ENCODE measurements around the gene PTK6.
"Not testable (repeated sequence)": the region's sequence is repeated elsewhere in the genome, so short reads cannot be mapped to it uniquely, and the experiment has no call there.

The PTK6 gene

DNA sequence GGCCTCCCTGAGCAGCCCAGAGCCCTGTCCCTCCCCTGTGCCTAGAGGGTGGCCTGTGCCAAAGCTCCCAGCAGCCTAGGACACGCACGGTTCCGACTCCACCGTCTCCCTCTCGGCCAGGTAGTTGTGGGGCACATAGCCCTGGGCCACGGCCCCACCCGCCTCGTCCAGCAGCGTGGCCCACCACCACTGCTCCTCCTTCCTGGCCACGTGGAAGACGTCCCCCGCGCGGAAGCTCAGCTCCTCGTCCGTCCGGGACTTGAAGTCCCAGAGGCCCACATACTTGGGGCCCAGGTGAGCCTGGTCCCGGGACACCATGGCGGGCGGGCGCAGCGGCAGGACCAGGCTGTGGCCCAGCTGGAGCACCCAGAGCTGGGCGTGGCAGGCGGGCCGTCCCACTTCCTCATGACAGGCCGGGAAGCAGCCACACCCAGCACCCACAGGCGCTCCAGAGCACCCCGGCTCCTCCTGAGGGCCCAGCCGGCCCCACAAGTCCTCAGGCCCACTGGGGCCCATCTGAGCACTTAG lies at the start of gene PTK6:
Gene PTK6 (minus strand): TSS at position 380 of the 528 bp plus-strand sequence. CDS start 62 bp downstream, at position 318.
- no peak for DNase-seq

DNA sequence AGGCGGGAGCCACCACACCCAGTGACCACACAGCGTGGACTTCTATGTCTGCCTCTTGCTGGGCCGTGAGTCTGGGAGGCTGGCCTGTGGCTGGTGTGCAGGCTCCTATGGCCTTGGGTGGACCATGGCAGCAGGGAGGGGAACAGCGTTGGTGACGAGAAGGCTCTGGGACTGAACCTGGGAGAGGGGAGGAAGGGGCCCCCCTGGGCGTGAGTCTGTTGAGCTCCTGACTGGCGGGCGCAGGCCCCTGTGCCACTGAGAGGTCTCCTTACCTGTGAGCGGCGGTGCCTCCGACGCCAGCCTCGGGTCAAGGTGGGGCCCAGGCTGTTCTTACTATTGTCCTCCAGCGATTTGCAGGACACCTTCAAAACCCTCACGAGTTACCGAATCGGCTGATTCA lies 49.6 kb upstream of the PTK6 start:
- no peak for DNase-seq

DNA sequence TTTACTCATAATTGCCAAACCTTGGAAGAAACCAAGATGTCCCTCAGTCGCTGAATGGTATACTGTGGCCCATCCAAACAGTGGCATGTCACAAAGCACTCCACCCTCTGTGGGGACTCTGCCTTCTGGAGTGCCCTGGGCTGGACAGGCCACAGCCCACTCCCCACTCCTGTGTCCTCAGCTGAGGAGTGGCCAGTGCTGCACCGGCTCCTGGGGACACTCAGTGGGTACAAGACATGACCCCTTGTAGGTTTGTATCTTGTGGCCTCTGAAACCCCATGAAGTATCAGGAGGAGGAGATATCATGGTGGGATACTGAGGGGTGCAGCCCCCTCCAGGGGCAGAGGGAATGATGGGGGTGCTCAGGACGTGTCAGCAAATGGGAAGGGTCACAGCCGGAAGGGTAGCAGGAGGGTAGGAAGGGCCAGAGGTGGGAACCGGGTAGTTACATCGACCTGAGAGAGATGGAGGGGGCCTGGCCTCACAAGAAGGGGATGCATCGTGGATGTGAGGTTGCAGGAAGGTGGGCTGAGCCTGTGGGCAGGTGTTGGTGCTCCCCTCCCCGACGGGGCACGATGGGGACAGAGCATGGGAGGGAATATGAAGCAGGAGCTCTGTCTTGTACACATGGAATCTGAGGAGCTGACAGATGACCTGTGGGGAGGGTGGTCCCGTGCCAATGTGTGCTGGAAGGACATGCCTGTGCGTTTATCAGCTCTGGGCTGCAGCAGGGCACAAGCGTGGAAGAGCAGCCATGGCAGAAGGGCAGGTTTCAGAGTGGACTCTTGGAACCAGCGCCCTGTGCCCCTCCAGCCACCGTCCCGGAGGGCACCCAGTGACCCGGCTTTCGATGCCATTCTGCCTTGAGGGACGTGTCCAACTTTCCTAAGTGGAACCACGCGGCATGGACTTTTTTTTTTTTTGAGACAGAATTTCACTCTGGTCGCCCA lies 48.7 kb upstream of the PTK6 start:
- DNase-seq = no peak

DNA sequence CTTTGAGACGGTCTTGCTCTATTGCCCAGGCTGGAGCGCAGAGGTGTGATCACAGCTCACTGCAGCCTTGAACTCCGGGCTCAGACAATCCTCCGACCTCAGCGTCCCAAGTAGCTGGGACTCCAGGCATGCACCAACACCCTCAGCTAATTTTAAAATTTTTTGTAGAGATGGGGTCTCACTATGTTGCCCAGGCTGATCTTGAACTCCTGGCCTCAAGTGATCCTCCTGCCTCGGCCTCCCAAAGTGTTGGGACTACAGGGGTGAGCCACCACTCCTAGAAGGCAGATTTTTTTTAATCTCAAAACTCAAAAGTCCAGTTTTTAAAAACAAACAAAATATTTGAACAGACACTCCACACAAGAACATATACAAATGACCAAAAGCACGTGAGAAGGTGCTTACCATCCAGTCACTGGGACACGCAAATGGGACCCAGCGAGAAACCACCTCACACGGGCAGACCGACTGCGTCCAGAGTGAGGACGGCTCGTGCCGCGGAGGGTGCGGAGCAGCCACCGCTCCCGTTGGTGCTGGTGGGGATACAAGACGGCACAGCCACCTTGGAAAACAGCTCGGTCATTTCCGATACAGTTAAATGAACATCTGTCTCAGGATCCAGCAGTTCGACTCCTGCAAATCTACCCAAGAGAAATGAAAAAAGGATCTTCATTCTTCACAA lies 45.3 kb upstream of the PTK6 start:
- no peak for DNase-seq

DNA sequence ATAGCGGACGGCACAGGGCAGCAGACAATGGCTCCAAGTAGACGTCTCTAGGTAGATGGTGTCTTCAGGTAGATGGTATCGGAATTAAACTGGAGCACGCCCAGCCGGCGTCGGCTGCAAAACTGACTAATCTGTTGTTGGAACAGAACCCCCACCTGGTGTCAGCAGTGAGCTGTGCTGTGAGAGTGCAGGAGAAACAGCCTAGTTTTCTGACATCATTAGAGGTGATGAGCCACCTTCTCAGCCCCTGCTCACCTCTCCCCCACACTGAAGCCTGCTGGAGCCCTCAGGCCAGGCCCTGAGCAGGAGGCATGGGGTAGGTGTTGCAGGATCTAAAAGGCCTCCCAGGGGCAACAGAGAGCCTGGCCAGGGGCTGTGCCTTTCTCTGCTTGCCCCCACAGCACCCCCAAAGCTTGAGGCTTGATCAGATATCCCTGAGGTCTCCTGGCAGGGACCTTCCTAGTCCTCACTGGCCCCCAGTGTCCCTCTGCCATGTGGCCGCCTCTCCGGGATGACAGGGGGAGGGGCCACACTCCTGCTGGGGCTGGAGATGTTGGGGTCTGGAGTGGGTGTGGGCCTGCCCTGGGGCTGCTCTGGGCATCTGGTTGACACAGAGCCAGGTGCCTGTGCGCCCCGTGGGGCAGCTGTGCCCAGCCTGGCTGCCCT lies 43.8 kb upstream of the PTK6 start:
- peak in 1 of 2 donors; percentile 13 for DNase-seq

DNA sequence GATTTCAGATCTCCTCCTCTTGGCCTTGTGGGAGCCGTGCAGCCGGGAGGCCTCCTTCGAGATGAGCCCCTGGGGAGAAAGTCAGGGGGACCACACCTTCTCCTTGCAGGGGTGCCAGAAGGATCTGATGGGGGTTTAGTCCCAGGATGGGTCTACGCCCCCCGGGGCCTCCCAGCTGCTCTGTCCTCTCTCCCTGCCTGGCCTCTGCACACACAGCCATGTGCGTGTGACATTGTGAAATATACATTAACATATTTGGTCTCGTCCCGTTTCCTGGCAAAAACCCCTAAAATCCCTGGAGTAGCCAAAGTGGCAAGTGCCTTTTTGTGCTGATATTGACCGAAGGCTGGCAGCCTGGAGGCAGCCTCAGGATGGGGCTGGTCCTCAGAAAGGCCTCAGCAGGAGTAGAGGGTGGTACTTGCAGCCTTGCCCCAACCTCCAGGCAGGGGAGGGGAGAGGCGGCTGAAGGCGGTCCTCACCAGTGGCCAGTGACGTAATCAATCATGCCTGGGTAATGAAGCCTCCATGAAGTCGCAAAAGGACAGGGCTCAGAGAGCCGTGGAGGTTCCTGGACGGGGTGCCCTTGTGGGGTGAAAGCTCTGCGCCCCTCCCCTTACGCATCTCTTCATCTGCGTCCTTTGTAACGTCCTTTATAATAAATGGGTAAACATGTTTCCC lies 42.0 kb upstream of the PTK6 start:
- no peak for DNase-seq

DNA sequence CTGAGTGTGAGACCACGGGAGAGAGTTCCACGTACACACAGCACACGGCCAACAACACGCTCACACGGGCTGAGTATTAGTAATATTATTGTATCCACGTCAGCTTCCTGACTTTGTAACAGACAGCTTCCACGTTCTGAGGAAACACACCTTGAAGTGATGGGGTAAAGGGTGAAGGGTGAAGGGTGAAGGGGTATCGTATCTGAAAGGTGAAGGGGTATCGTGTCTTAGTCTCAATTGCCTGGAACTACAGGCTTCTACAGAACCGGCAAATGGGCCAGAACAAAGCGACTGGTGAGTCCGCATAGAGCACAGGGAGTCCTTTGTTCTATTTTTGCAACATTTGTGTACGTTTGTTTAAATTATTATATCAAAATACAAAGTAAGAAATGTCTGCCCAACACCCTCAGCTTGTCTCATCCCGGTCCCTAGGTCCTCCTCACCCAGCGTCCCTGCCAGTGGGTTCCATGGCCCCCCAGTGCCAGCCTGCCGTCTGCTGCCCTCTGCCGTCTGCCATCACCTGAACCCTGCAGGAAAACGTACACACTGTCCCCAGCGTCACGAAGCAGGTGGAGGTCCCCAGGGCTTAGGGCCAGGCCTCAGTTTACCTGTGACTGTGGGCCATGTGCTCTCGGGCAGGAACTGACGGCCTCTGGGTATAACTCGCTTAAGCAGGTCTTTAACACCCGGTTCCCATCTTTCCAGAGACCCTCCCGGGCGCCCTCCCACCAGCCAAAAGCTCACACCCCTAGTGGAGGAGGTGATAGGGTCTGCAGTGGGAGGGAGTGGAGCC lies 41.2 kb upstream of the PTK6 start:
- DNase-seq = no peak

DNA sequence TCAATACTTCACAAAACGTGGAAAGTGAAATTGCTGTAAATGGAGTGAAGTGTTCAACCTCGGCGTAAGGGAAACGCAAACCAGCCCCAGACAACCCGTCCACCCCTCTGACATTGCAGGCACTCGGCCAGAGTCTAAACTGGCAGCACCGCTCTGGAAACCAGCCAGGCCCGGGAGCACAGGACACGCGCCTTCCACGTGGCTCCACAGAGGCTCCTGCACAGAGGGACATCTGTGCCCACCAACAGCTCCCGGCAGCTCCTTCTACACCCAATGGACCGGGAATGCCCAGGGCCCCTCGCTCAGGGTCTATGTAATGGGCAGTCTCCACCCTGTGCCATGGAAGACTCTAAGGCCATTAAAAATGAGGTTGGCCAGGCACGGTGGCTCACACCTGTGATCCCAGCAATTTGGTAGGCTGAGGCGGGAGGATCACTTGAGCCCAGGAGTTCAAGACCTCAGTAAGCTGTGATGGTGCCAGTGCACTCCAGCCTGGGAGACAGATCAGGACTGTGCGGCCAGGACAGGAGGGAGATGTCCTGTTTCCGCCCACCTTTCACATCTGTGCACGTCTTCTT lies 40.2 kb upstream of the PTK6 start:
- DNase-seq = peak in 1 of 2 donors; percentile 41

DNA sequence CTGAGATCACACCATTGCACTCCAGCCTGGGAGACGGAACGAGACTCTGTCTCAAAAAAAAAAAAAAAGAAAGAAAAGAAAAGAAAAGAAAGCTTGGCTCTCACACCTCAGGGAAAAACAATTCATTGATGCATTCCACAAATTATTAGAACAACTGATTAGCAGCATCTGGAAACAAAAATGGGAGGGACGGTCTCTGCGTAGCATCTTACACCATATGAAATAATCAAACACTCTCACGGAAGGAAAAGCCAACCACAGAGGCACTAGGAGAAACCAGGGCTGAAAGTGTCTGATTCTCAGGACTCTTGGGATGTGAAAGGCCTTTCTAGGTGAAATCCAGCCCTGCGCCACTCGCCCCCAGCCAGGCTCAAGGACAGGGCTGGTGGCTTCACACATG lies 39.1 kb upstream of the PTK6 start:
- no peak for DNase-seq

DNA sequence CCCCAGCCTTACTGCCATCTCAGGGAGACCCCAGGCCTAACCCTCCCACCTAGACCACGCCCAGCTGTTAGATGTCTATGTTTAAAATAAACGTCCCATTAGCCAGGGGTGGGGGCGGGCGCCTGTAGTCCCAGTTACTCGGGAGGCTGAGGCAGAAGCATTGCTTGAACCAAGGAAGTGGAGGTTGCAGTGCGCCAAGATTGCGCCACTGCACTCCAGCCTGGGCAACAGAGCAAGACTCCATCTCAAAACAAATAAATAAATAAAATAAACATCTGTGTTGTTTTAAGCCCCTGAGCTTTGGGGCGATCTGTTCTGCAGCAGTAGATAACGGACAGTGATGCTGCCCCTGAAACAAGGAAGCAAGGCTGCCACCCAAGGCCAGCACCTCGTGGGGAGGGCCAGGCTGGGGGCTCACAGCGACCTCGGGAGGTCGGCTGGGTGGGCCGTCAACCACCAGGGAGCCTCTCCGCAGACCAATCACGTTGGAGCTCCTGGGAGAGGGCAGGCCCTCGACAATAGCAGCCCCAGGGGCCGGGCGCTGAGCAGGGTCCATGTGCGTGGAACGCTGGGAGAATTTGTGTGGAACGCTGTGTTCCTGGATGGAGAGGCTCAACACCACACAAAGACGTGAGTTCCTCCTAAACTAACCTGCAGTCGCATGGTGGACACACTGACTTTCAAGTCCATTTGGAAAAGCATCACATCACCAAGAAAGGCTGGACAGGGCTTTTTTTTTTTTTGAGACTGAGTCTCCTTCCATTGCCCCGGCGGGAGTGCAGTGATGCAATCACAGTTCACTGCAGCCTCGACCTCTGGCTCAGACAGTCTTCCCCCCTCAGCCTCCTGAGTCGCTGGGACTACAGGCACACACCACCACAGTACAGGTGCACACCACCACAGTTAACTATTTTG lies 37.9 kb upstream of the PTK6 start:
- DNase-seq = no peak

DNA sequence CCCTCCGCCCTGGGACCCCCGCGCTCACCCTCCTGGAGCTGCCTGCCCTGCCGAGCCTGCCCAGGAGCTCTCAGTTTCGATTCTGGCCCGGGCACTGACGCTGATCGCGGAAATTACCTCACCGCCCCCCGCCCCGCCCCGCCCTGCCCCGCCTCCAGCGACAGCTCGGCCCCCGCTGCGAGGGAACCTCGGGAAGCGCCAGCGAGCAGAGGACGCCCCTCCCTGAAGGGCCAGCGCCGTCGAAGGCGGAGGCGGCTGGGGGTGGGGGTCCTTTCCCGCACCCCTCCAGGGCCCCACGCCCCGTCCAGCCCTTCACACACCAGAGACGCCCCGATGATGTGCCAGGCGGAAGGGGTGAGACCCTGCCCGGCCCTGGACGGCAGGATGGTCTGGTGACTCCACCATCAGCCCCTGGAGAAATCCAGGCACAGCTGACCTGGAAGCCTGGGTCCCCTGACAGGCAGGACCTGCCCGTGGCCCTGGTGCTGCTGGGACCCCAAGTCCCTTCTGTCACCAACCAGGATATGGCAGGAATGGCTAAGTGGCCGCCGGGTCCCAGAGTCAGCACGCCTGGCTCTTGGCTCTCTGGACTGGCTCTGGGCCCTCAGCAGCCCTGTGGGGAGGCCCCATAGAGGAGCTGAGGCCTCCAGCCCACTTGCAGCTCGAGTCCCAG lies 37.1 kb upstream of the PTK6 start, which contains the start of gene HELZ2:
Gene HELZ2 (minus strand): TSS at position 84 of the 673 bp plus-strand sequence. CDS start 1,854 bp downstream, outside the sequence.
- DNase-seq = peak in 1 of 2 donors; percentile 43

DNA sequence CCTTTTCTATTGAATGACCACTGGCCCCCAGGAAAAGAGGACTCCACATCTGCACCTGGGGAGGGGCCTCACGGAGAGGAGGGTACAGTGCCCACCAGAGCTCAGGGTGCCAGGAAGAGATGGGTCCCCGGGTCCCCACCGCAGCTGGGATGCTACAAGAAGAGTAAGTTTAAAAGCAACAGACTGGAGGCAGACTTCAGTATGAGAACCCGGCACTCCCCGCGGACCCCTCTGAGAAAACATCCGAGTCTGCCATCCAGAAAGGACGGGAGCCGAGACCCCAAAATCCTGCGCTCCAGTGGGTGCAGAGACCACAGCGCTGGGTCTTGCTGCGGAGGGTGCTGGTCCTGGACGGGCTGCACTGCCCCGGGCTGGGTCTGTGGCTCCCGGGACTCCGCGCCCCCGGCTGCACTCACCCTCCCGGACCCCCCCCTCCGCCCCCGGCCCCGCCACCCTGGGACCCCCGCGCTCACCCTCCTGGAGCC lies 36.5 kb upstream of the PTK6 start:
- DNase-seq = no peak

DNA sequence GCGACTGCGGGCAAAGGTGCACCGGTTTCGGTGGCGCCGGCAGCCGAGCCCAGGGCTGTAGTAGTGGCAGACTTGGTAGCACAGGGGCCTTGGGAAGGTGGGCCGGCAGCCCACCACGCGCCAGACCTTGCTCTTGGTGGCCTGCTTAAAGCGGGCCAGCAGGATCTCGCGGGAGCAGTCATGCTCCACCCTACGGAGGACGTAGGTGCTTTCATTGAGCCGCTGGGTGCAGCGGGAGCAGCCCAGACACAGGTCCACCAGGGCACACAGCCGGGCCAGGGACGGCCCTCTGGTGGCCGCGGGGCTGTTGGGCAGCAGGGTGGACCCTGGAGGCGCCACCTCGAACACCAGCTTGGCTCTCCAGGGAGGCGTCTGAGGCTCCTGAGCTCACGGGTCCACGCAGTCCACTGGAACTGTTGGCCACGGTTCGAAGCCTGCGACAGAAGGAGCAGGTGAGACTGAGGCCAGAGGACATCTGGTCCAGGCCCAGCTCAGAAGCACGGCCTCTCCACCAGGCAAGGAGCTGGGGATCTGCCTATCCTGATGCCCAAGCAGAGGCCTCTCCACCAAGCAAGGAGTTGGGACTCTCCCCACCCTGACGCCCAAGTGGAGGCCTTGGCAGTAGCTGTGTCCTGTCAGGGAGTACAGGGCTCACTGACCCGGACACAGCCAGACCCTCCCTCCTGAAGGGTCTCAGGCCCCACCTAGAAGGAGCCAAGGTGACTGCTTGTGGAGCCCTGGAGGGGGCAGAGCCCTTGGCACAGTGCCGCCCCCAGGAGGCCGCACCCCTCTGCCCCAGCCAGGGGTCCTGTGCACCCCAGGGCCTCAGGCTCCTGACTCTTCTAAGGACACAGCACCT lies 35.8 kb upstream of the PTK6 start:
- DNase-seq = no peak

DNA sequence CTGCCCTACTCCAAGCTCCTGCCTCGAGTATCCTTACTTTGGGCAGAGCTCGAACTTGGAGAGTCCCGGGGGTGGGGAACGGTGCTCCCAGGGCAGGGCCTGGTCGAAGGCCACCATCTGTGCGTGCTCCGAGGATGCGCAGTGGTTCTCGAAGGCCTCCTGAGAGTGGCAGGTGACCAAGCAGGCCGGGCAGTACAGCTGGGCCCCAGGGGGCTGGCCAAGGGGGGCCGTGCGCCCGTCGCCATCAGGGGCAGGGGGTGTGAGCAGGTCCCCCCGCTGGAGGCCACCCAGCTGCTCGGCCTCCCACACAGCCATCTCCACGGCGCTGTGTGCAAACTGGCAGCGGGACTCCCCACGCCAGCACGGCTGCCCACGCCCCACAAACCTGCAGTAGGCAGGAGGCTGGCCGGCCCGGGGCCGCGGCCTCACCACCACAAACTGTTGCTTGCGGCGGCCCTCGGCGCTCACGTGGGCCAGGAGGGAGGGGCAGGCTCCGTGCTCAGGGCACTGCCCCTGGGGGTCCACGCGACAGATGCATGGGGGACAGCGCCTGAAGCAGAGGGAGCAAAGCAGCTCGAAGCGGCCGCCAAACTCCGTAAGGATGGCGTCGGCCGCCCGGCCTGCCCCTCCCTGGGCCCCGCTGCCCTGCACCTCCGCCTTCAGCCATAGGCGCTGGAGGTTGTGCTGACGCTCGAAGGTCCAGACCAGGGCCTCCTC lies 35.1 kb upstream of the PTK6 start:
- DNase-seq = no peak

DNA sequence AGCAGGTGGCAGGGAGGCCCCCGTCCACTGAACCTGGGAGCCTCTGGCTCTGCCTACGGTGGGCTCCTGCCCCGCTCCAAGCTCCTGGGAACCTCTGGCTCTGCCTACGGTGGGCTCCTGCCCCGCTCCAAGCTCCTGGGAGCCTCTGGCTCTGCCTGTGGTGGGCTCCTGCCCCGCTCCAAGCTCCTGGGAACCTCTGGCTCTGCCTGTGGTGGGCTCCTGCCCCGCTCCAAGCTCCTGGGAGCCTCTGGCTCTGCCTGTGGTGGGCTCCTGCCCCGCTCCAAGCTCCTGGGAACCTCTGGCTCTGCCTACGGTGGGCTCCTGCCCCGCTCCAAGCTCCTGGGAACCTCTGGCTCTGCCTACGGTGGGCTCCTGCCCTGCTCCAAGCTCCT lies 33.9 kb upstream of the PTK6 start:
- not testable (repeated sequence) for DNase-seq

DNA sequence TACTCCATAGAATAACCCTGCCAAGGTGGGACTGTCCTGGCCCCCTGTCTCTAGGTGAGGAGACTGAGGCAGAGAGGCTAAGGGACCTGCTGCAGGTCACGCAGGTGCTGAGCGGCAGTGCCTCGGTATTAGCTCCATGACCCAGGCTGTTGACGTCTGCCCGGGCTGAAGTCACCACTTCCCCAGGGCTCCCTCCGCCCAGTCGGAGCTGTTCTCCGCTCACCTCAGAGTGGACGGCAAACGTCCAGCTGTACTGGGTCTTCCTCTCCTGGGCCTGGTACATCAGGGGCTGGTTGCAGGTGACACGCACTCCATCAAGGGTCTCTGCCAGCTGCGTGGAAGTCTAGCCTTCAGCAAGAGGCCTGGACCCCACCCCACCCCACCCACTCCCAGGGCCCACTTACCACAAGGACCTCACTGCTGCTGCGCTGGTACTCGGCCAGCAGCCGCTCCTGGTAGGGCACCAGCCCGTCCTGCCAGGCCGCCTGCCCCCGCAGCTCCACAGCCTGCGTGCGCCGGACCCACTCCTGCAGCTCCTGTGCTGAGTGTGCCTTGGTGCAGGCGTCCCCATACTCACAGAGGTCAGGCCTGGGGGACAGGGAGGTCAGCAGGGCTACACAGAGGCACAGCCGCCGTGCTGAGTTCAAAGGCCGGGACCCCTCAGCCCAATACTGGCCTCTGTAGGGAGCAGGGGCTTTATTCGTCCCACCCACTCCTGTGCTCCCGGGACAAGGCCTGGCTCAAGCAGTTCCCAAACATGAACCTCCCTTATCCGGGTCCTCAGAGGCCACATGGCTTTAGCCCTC lies 33.3 kb upstream of the PTK6 start:
- no peak for DNase-seq

Data from hippocampal formation (tissue), 2 donors.